Skeletal muscle satellite cell (primary cell): ENCODE results near the gene SMYD3.

Experiments used
- H3K27me3 ChIP-seq: 2 replicates; pipeline ENCODE4 v1.7.0; 2013; ENCODE audit warnings: low read length; ENCODE audit not compliant: control insufficient read depth, insufficient read depth
- H3K36me3 ChIP-seq: 2 replicates; pipeline ENCODE4 v1.7.0; 2013; ENCODE audit warnings: mild to moderate bottlenecking, control low read depth, low read length; ENCODE audit not compliant: insufficient read depth
- H3K4me1 ChIP-seq: 2 replicates; pipeline ENCODE4 v1.7.0; 2013; ENCODE audit warnings: low read length; ENCODE audit not compliant: control insufficient read depth, insufficient read depth
- H3K4me2 ChIP-seq: 2 replicates; pipeline ENCODE4 v1.7.0; 2013; ENCODE audit warnings: mild to moderate bottlenecking, low read length
- H3K4me3 ChIP-seq: 2 replicates; pipeline ENCODE4 v1.7.0; 2013; ENCODE audit warnings: low read length
- H3K9ac ChIP-seq: 2 replicates; pipeline ENCODE4 v1.7.0; 2013; ENCODE audit warnings: mild to moderate bottlenecking, low read depth, low read length, moderate library complexity
- H3K9me3 ChIP-seq: replicated peaks from 2 replicates; pipeline ENCODE4 v1.7.0; 2013; ENCODE audit warnings: mild to moderate bottlenecking, control low read depth, low read length

The SMYD3 gene

DNA sequence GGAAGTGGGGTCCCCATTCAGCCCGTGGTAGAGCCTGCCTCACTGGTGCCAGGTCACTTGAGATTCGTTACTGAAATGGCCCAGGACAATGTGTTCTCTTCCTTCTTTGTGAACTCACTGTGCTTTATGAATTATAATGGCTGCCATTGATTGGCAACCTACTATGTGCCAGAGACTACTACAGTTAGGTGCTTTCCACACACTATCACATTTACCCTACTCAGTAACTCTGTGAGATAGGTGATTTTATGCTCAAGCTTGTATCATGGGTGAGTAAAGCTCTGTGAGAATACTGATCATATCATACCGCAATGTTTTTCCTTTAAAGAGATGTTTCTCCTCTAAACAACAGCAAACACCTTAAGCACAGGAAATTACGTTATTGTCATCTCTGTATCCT, 225.9 kb downstream of the SMYD3 start:
- no peak overlapping the region for H3K4me2 ChIP-seq
- no peaks in the 10 kb centered on the region for H3K4me1 ChIP-seq
- no peak overlapping the region for H3K4me3 ChIP-seq
- H3K9me3 ChIP-seq, result no peaks in the 10 kb centered on the region
- no peaks in the 10 kb centered on the region for H3K27me3 ChIP-seq
- H3K9ac ChIP-seq, result no peak overlapping the region
- no peaks in the 10 kb centered on the region for H3K36me3 ChIP-seq

DNA sequence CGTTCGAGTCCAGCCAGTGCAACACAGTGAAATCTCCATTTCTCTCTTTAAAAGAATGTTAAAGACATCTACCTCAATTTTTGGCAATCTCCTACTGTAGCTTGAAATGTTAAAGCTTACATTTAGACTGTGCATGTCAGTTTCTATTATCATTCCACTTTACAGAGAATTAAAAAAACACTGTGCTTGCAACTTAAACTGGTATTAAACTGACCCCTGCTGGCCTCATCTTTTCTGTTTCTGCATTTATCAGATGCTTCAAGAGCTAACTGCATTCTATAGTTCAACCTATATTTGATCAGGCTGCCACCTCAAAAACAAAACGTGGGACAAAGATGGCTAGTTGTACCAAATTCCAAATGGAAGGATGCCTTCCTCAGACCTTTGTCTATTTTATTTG, 226.5 kb downstream of the SMYD3 start:
- Histone ChIP-seq H3K36me3 (no peaks in the 10 kb centered on the region), H3K9me3 (no peaks in the 10 kb centered on the region), H3K9ac (no peak overlapping the region), H3K4me3 (no peak overlapping the region), H3K4me1 (no peaks in the 10 kb centered on the region), H3K27me3 (no peaks in the 10 kb centered on the region), H3K4me2 (no peak overlapping the region)

DNA sequence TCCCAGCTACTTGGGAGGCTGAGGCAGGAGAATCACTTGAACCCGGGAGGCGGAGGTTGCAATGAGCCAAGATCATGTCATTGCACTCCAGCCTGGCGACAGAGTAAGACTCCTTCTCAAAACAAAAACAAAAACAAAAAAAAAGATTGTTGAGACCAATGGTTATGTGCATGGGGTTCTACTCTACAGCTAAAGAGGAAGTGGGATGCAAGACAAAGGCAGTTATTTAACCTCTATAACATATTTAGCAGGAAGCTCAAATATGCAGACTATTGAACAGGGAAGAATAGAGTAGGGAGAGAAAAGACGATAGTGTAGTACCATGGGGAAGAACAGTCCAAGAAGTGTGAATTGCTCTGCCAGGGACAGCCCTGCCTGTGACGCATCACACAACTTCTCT, 227.7 kb downstream of the SMYD3 start:
- no peak overlapping the region for H3K4me3 ChIP-seq
- no peaks in the 10 kb centered on the region for H3K36me3 ChIP-seq
- no peak overlapping the region for H3K9ac ChIP-seq
- no peak overlapping the region for H3K4me2 ChIP-seq
- no peaks in the 10 kb centered on the region for H3K9me3 ChIP-seq
- H3K27me3 ChIP-seq, result no peaks in the 10 kb centered on the region
- H3K4me1 ChIP-seq, result no peaks in the 10 kb centered on the region

DNA sequence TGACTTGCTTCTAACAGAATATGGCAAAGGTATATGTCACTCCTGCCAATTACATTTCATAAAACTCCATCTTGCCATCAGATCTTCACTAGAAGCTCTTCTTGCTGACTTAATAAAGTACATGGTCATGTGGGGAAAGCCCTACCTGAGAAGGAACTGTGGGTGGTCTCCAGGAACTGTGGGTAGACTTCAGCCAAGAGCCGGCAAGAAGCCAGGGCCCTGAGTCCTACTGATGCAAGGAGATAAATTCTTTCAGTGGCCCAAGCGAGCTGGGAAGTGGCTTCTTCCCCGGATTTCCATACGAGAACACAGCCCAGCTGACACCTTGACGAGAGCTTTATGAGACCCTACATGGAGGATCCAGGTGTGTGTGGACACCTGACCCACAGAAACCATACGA, 228.7 kb downstream of the SMYD3 start:
- Histone ChIP-seq H3K4me2 (no peak overlapping the region), H3K9ac (no peak overlapping the region), H3K36me3 (no peaks in the 10 kb centered on the region), H3K27me3 (no peaks in the 10 kb centered on the region), H3K4me1 (no peaks in the 10 kb centered on the region), H3K4me3 (no peak overlapping the region), H3K9me3 (no peaks in the 10 kb centered on the region)

DNA sequence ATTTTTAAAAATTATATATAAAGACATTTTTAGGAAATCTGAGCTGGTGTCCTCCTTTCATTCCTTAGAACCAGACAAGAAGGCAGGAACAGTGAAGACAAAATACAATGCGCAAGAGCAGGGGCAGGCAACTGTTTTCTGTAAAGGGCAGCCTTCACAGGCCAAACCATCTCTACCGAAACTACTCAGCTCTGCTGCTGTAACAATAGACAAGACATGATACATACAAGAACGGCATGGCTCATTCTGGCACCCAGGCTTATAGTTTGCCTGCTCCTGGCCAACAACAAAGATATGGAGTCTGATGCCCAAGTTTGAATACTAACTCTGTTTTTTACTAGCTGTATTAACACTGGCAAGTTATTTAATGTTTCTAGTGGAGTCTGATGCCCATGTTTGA, 232.0 kb downstream of the SMYD3 start:
- no peak overlapping the region for H3K4me2 ChIP-seq
- no peak overlapping the region for H3K4me3 ChIP-seq
- H3K27me3 ChIP-seq, result no peaks in the 10 kb centered on the region
- H3K9me3 ChIP-seq, result no peaks in the 10 kb centered on the region
- no peak overlapping the region for H3K9ac ChIP-seq
- H3K4me1 ChIP-seq, result peaks cover 5% of the 10 kb centered on the region
- no peaks in the 10 kb centered on the region for H3K36me3 ChIP-seq

DNA sequence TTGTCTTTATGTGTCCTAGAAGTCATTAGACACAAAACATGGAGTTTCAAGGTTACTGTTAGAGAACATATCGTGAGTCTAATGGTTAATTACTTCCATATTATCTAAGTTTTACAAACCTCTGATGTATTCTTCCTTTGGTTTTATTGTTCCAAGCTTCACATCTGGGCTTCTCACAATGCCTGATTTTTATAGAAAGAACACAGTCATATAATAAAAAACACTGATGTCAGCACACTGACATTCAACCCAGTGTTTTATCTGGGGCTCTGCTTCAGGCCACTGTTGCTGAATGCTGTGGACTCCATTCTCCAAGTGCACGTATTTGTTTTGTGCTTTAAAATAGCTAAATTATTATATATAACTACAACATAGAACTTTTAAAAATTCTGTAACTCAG, 232.9 kb downstream of the SMYD3 start:
- Histone ChIP-seq H3K4me3 (no peak overlapping the region), H3K9me3 (no peaks in the 10 kb centered on the region), H3K4me1 (peaks cover 5% of the 10 kb centered on the region), H3K4me2 (no peak overlapping the region), H3K9ac (no peak overlapping the region), H3K27me3 (no peaks in the 10 kb centered on the region), H3K36me3 (no peaks in the 10 kb centered on the region)

DNA sequence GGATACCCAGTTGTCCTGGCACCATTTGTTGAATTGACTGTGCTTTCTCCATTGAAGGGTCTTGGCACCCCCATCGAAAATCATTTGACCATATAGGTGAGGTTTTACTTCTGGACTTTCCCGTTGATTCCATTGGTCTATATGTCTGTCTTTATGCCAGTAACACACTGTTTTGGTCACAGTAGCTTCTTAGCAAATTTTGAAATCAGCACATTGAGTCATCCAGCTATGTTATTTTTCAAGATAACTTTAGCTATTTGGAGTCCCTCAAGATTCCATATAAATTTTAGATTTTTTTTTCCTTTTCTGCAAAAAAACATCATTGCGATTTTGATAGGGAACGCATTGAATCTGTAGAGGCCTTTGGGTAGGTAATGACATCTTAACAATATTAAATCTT, 235.6 kb downstream of the SMYD3 start:
- Histone ChIP-seq H3K36me3 (no peaks in the 10 kb centered on the region), H3K9ac (no peak overlapping the region), H3K9me3 (no peaks in the 10 kb centered on the region), H3K4me2 (no peak overlapping the region), H3K27me3 (no peaks in the 10 kb centered on the region), H3K4me1 (peaks cover 5% of the 10 kb centered on the region), H3K4me3 (no peak overlapping the region)

DNA sequence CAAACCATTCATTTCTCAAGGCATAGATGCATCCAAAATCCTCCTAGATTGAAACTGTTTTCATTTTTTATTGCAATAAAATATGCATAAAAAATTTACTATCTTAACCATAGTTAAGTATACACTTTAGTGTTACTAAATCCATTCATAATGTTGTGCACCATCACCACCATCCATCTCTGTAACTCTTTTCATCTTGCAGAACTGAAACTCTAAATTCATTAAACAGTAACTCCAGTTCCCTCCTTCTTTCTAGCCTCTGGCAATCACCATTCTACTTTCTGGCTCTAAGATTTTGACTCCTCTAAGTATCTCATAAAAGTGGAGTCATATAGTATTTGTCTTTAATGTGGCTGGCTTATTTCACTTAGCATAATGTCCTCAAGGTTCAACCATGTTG, 236.8 kb downstream of the SMYD3 start:
- no peak overlapping the region for H3K9ac ChIP-seq

DNA sequence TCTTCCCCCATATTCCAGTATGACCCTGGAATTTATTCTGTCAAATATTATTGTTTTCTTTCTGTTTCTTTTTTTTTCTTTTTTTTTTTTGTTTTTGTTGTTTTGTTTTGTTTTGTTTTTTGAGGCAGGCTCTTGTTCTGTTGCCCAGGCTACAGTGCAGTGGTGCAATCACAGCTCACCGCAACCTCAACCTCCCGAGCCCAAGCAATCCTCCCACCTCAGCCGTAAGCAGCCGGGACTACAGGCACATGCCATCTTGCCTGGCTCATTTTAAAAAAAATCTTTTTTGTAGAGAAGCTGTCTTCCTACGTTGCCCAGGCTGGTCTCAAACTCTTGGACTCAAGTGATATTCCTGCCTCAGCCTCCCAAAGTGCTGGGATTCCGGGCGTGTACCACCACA, 237.6 kb downstream of the SMYD3 start:
- H3K27me3 ChIP-seq, result no peaks in the 10 kb centered on the region

More for the DNA sequence above, 236.8 kb downstream of the SMYD3 start:
- no peak overlapping the region for H3K4me2 ChIP-seq
- no peaks in the 10 kb centered on the region for H3K27me3 ChIP-seq
- H3K4me3 ChIP-seq, result no peak overlapping the region
- H3K36me3 ChIP-seq, result no peaks in the 10 kb centered on the region
- H3K9me3 ChIP-seq, result no peaks in the 10 kb centered on the region
- H3K4me1 ChIP-seq, result peaks cover 5% of the 10 kb centered on the region

DNA sequence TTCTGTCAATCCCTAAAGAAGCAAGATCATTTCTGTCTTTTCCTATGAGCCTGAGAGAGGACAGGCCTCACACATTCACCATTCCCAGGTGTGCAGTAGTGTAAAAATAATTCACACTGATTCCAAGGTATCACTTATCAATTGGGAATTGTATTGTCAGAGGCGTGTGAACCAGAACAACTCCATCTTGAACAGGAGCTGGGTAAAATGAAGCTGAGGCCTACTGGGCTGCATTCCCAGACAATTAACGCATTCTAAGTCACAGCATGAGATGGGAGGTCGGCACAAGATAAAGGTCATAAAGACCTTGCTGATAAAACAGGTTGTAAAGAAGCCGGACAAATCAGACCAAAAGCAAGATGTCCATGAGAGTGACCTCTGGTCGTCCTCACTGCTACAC, 239.2 kb downstream of the SMYD3 start:
- Histone ChIP-seq H3K27me3 (no peaks in the 10 kb centered on the region), H3K4me1 (peaks cover 5% of the 10 kb centered on the region), H3K9me3 (no peaks in the 10 kb centered on the region), H3K4me2 (no peak overlapping the region), H3K9ac (no peak overlapping the region), H3K4me3 (no peak overlapping the region), H3K36me3 (no peaks in the 10 kb centered on the region)

More for the DNA sequence above, 237.6 kb downstream of the SMYD3 start:
- H3K36me3 ChIP-seq, result no peaks in the 10 kb centered on the region
- H3K4me1 ChIP-seq, result peaks cover 5% of the 10 kb centered on the region
- H3K4me2 ChIP-seq, result no peak overlapping the region
- no peak overlapping the region for H3K9ac ChIP-seq
- H3K9me3 ChIP-seq, result no peaks in the 10 kb centered on the region
- H3K4me3 ChIP-seq, result no peak overlapping the region

DNA sequence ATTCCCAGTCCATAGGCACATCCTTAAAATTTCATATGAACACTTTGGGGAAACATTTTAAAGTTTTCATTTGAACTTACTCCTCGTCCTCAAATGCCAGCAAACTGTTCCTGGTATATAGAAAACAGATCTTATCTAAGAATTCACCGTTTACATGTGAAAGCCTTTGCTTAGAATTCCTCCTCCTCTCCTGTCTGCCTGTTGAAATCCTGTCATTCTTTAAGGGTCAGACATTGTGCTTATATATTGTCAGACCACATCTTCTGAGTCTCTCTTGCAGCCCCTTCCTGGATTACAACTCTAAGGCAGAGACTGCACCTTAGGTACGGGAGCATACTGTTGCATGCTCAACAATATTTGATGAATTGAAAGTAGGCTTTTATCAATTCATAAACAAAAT, 239.7 kb downstream of the SMYD3 start:
- no peak overlapping the region for H3K9ac ChIP-seq
- no peak overlapping the region for H3K4me2 ChIP-seq
- no peaks in the 10 kb centered on the region for H3K36me3 ChIP-seq
- no peaks in the 10 kb centered on the region for H3K27me3 ChIP-seq
- peaks cover 5% of the 10 kb centered on the region for H3K4me1 ChIP-seq
- H3K9me3 ChIP-seq, result no peaks in the 10 kb centered on the region
- H3K4me3 ChIP-seq, result no peak overlapping the region

DNA sequence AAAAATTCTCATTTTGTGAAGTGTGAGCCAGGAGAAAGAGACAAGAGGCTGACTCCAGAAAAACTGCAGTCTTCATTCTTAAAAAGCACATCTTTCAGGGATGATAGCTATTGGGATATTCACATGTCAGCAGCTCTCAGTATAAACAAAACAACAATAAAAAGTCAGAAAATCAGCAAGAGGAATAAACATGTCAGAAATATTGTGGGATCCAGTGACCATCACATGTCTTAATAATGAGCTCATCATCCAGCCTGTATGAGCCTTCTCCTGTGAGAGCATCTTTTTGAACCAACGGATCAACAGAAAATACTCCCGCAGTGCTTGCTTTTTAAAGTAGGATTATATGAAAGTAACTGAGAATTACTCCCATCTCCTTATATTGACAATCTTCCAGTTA, 241.6 kb downstream of the SMYD3 start:
- no peaks in the 10 kb centered on the region for H3K36me3 ChIP-seq
- no peaks in the 10 kb centered on the region for H3K9me3 ChIP-seq
- H3K27me3 ChIP-seq, result no peaks in the 10 kb centered on the region
- no peak overlapping the region for H3K9ac ChIP-seq
- no peak overlapping the region for H3K4me2 ChIP-seq
- H3K4me1 ChIP-seq, result no peaks in the 10 kb centered on the region
- H3K4me3 ChIP-seq, result no peak overlapping the region
